K562 (cell line): Measurements from ENCODE around the gene DAG1. TPM values are rescaled to one million over a fixed set of nuclear protein-coding genes. Genes with fewer than 3 reads are reported as not detected.

ENCODE experiments used
- CBFA2T3 ChIP-seq: fragments of 450-650 bp; IDR thresholded peaks from 2 replicates; pipeline ENCODE4 v1.6.1; 2017
- CCAR2 ChIP-seq: fragments of 200-400 bp; formaldehyde crosslinking; IDR thresholded peaks from 2 replicates; pipeline ENCODE4 v1.6.1; 2017; ENCODE audit warnings: mild to moderate bottlenecking, low read depth, low read length
- CHD1 ChIP-seq: fragments of 200-600 bp; sonication (generic); IDR thresholded peaks from one replicate; pipeline ENCODE4 v1.6.1; 2012; ENCODE audit warnings: mild to moderate bottlenecking, moderate library complexity, low read length, inconsistent platforms
- EZH2 ChIP-seq: IDR thresholded peaks from 2 replicates; pipeline ENCODE4 v1.6.1; 2012; ENCODE audit warnings: low read depth, mild to moderate bottlenecking, inconsistent platforms, low read length, borderline replicate concordance
- FOXA3 ChIP-seq, 2 experiments: fragments of 450-650 bp in 1 of 2; sonication (generic) in 1 of 2; formaldehyde crosslinking; IDR thresholded peaks in 1 of 2; conservative IDR thresholded peaks in 1 of 2; 2 replicates each; pipeline versions ENCODE4 v1.4.0 to v1.8.0; 2020 to 2022; ENCODE audit warnings: mild to moderate bottlenecking in 2 of 2, missing genetic modification reagents in 1 of 2
- FOXK1 ChIP-seq: sonication (generic); formaldehyde crosslinking; IDR thresholded peaks from 2 replicates; pipeline ENCODE4 v1.8.0; 2022; ENCODE audit warnings: missing genetic modification reagents, mild to moderate bottlenecking, borderline replicate concordance
- HES1 ChIP-seq: fragments of 450-650 bp; IDR thresholded peaks from 2 replicates; pipeline ENCODE4 v1.6.1; 2016; ENCODE audit warnings: low read depth, mild to moderate bottlenecking, moderate library complexity
- JUND ChIP-seq, 2 experiments: IDR thresholded peaks; 2 replicates in 1 of 2; 3 replicates in 1 of 2; pipeline ENCODE4 v1.6.1; 2011; ENCODE audit warnings: borderline replicate concordance in 2 of 2, low read depth in 2 of 2, low read length in 2 of 2, improper control_type of control experiment in 1 of 2, missing biosample characterization in 1 of 2, missing genetic modification characterization in 1 of 2, missing genetic modification reagents in 1 of 2
- MAFF ChIP-seq: IDR thresholded peaks from 2 replicates; pipeline ENCODE4 v1.6.1; 2012; ENCODE audit warnings: low read length, improper control_type of control experiment
- MTA1 ChIP-seq: fragments of 450-650 bp; IDR thresholded peaks from 2 replicates; pipeline ENCODE4 v1.6.1; 2017; ENCODE audit warnings: borderline replicate concordance
- NFIX ChIP-seq: fragments of 250-450 bp; sonication (Bioruptor Pico); IDR thresholded peaks from 2 replicates; pipeline ENCODE4 v1.4.0; 2020; ENCODE audit warnings: low read depth, mild to moderate bottlenecking, moderate library complexity
- NR3C1 ChIP-seq: sonication (generic); formaldehyde crosslinking; IDR thresholded peaks from 2 replicates; pipeline ENCODE4 v1.8.1; 2022; ENCODE audit warnings: missing genetic modification reagents
- POLR2AphosphoS5 ChIP-seq: IDR thresholded peaks from 2 replicates; pipeline ENCODE4 v1.6.1; 2011; ENCODE audit warnings: mild to moderate bottlenecking, low read depth, low read length, moderate library complexity; ENCODE audit not compliant: control insufficient read depth, insufficient read depth
- SNRNP70 ChIP-seq: fragments of 200-400 bp; formaldehyde crosslinking; optimal IDR thresholded peaks from 2 replicates; pipeline ENCODE3; 2017; ENCODE audit warnings: low read depth, low read length
- SOX6 ChIP-seq: fragments of 450-650 bp; IDR thresholded peaks from 2 replicates; pipeline ENCODE4 v1.6.1; 2014; ENCODE audit warnings: mild to moderate bottlenecking
- SRSF9 ChIP-seq: fragments of 200-400 bp; formaldehyde crosslinking; IDR thresholded peaks from 2 replicates; pipeline ENCODE4 v1.6.1; 2017; ENCODE audit warnings: low read depth, low read length, borderline replicate concordance
- TRIM28 ChIP-seq: fragments of 450-650 bp; IDR thresholded peaks from 2 replicates; pipeline ENCODE4 v1.6.1; 2017
- ZKSCAN3 ChIP-seq: fragments of 250-450 bp; sonication (Bioruptor Pico); IDR thresholded peaks from 2 replicates; pipeline ENCODE4 v1.4.0; 2020
- ZNF76 ChIP-seq: fragments of 250-450 bp; sonication (Bioruptor Pico); IDR thresholded peaks from 2 replicates; pipeline ENCODE4 v1.4.0; 2020; ENCODE audit warnings: mild to moderate bottlenecking, moderate library complexity, borderline replicate concordance
- polyA plus RNA-seq, 8 experiments: library from polyadenylated mRNA; depleted of rRNA in 4 of 8; stranded (reverse) in 5 of 8; unstranded in 3 of 8; fragments of >200 nt; fragmentation: Nextera tagmentation in 2 of 8; fragmentation: Illumina TruSeq in 1 of 8; extraction: Ambion mirVana in 2 of 8; extraction: Trizol in 1 of 8; gene quantifications; 2 replicates each; pipeline versions ENCODE4 v1.2.1 to v1.2.3, GENCODE V29; 2011 to 2014; ENCODE audit warnings: inconsistent platforms in 1 of 8, missing spikeins in 1 of 8
- total RNA-seq, 7 experiments: library from RNA; depleted of rRNA in 6 of 7; stranded (reverse); fragments of >200 nt in 6 of 7; fragmentation: Illumina TruSeq in 2 of 7; extraction: Trizol in 2 of 7; gene quantifications; 2 replicates each; pipeline versions ENCODE4 v1.2.1 to v1.2.3, GENCODE V29; 2011 to 2021; ENCODE audit warnings: low replicate concordance in 1 of 7
- TF ChIP-seq, protein P1 (sequence below), 2 experiments: IDR thresholded peaks in 1 of 2; conservative IDR thresholded peaks in 1 of 2; 2 replicates each; pipeline ENCODE4 v1.6.1; 2016; ENCODE audit warnings: low read depth in 2 of 2, mild to moderate bottlenecking in 1 of 2, missing compliant biosample characterization in 1 of 2, missing genetic modification characterization in 1 of 2, moderate library complexity in 1 of 2
- TF ChIP-seq, protein P2 (sequence below): fragments of 450-650 bp; conservative IDR thresholded peaks from 2 replicates; pipeline ENCODE4 v1.6.1; 2016; ENCODE audit warnings: missing genetic modification characterization, low read depth, mild to moderate bottlenecking, missing compliant biosample characterization, moderate library complexity
- TF ChIP-seq, protein P3 (sequence below): fragments of 450-650 bp; IDR thresholded peaks from 2 replicates; pipeline ENCODE4 v1.6.1; 2016; ENCODE audit warnings: missing biosample characterization, missing genetic modification characterization

DAG1 gene
- total and polyA plus RNA-seq, 9 of the 15 experiments (the other 6 are each of a cell fraction or from before 2014, with no cell fraction given), result 0.29 to 19.6 (median 8.2) TPM

GRCh38 chr3:49465270-49466034 is 4.6 kb upstream of the DAG1 start (continued):
- TF ChIP-seq ZNF76 (CRISPR knock-in tag), result no peak
- no peak for TF ChIP-seq SNRNP70
- TF ChIP-seq MTA1, result no peak
- no peak for TF ChIP-seq ZKSCAN3 (CRISPR knock-in tag)
- TF ChIP-seq, protein P1, sequence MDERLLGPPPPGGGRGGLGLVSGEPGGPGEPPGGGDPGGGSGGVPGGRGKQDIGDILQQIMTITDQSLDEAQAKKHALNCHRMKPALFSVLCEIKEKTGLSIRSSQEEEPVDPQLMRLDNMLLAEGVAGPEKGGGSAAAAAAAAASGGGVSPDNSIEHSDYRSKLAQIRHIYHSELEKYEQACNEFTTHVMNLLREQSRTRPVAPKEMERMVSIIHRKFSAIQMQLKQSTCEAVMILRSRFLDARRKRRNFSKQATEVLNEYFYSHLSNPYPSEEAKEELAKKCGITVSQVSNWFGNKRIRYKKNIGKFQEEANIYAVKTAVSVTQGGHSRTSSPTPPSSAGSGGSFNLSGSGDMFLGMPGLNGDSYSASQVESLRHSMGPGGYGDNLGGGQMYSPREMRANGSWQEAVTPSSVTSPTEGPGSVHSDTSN (CRISPR knock-in tag; IDR thresholded peaks at IDR 0.05; ENCODE audit: low read depth), result no peak
- TF ChIP-seq, protein P1 (tag; conservative IDR thresholded peaks at IDR 0.05; ENCODE audit: low read depth), result 0 out of 2 replicates have a peak, but pooled peaks have one; percentile 21
- peak; percentile 45; the same call in 1 of the 2 replicates for TF ChIP-seq JUND (IDR thresholded peaks at IDR 0.05; ENCODE audit: borderline replicate concordance, low read depth, low read length)
- TF ChIP-seq JUND (tag; IDR thresholded peaks at IDR 0.05; ENCODE audit: borderline replicate concordance, low read depth, low read length), result peak; percentile 24; the same call in 1 of the 3 replicates
- no peak for TF ChIP-seq CHD1
- TF ChIP-seq MAFF, result no peak
- TF ChIP-seq POLR2AphosphoS5, result peak; percentile 41; the same call in 1 of the 2 replicates
- TF ChIP-seq, protein P2, sequence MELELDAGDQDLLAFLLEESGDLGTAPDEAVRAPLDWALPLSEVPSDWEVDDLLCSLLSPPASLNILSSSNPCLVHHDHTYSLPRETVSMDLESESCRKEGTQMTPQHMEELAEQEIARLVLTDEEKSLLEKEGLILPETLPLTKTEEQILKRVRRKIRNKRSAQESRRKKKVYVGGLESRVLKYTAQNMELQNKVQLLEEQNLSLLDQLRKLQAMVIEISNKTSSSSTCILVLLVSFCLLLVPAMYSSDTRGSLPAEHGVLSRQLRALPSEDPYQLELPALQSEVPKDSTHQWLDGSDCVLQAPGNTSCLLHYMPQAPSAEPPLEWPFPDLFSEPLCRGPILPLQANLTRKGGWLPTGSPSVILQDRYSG (tag), result no peak
- no peak for TF ChIP-seq FOXK1 (CRISPR knock-in tag)
- no peak for TF ChIP-seq FOXA3 (CRISPR knock-in tag; conservative IDR thresholded peaks at IDR 0.05 in 1 of 2, IDR thresholded peaks at IDR 0.05 in 1 of 2)
- no peak for TF ChIP-seq CCAR2
- TF ChIP-seq NR3C1 (CRISPR knock-in tag), result no peak
- TF ChIP-seq NFIX (CRISPR knock-in tag), result no peak
- TF ChIP-seq HES1, result no peak
- TF ChIP-seq SOX6, result peak; percentile 87
- TF ChIP-seq CBFA2T3, result peak; percentile 85
- TF ChIP-seq, protein P3, sequence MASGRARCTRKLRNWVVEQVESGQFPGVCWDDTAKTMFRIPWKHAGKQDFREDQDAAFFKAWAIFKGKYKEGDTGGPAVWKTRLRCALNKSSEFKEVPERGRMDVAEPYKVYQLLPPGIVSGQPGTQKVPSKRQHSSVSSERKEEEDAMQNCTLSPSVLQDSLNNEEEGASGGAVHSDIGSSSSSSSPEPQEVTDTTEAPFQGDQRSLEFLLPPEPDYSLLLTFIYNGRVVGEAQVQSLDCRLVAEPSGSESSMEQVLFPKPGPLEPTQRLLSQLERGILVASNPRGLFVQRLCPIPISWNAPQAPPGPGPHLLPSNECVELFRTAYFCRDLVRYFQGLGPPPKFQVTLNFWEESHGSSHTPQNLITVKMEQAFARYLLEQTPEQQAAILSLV, result peak; percentile 55; the same call in 1 of the 2 replicates
- TF ChIP-seq EZH2, result no peak
- TF ChIP-seq TRIM28, result peak; percentile 16; the same call in 1 of the 2 replicates
- TF ChIP-seq SRSF9, result no peak
